MM.1S (cell line): ENCODE measurements around the gene STMND1.

Experiments used
- DNase-seq: peaks from one replicate; pipeline ENCODE4 v3.0.0-alpha.2; 2015
- H2AFZ ChIP-seq: fragments of 300-600 bp; sonication (generic); 2 replicates; pipeline ENCODE4 v1.6.0; 2016; ENCODE audit warnings: antibody characterized with exemption, low read length
- H3F3A ChIP-seq: fragments of 300-600 bp; sonication (generic); 2 replicates; pipeline ENCODE4 v1.6.1; 2016; ENCODE audit warnings: mild to moderate bottlenecking, antibody characterized with exemption, low read length, moderate library complexity, mixed read lengths; ENCODE audit not compliant: insufficient read depth
- H3K27ac ChIP-seq: fragments of 300-600 bp; sonication (generic); 2 replicates; pipeline ENCODE4 v1.5.1; 2016; ENCODE audit warnings: mild to moderate bottlenecking, low read length
- H3K27me3 ChIP-seq: fragments of 300-600 bp; sonication (generic); replicated peaks from 2 replicates; pipeline ENCODE4 v1.6.0; 2016; ENCODE audit warnings: low read length; ENCODE audit not compliant: insufficient read depth
- H3K36me3 ChIP-seq: fragments of 300-600 bp; sonication (generic); replicated peaks from 2 replicates; pipeline ENCODE4 v1.6.1; 2016; ENCODE audit warnings: mild to moderate bottlenecking, low read length, mixed read lengths; ENCODE audit not compliant: insufficient read depth
- H3K4me1 ChIP-seq: fragments of 300-600 bp; sonication (generic); 2 replicates; pipeline ENCODE4 v1.6.1; 2016; ENCODE audit warnings: low read length, mixed read lengths
- H3K4me2 ChIP-seq: fragments of 300-600 bp; sonication (generic); 2 replicates; pipeline ENCODE4 v1.6.0; 2016; ENCODE audit warnings: low read depth, low read length
- H3K4me3 ChIP-seq: fragments of 300-600 bp; sonication (generic); 2 replicates; pipeline ENCODE4 v1.5.1; 2016; ENCODE audit warnings: low read length, mixed read lengths
- H3K79me2 ChIP-seq: fragments of 300-600 bp; sonication (generic); 2 replicates; pipeline ENCODE4 v1.6.1; 2016; ENCODE audit warnings: mixed run types, low read length, mixed read lengths
- H3K9ac ChIP-seq: fragments of 300-600 bp; sonication (generic); 2 replicates; pipeline ENCODE4 v1.6.1; 2016; ENCODE audit warnings: low read length, mixed read lengths
- H3K9me2 ChIP-seq: fragments of 300-600 bp; sonication (generic); replicated peaks from 2 replicates; pipeline ENCODE4 v1.6.1; 2016; ENCODE audit warnings: mild to moderate bottlenecking, low read length, mixed read lengths; ENCODE audit not compliant: insufficient read depth
- H3K9me3 ChIP-seq: fragments of 300-600 bp; sonication (generic); replicated peaks from 2 replicates; pipeline ENCODE4 v1.6.1; 2016; ENCODE audit warnings: mild to moderate bottlenecking, low read length, mixed read lengths; ENCODE audit not compliant: insufficient read depth
- H4K20me1 ChIP-seq: fragments of 300-600 bp; sonication (generic); 2 replicates; pipeline ENCODE4 v1.6.1; 2016; ENCODE audit warnings: mild to moderate bottlenecking, low read length, moderate library complexity, mixed read lengths; ENCODE audit not compliant: insufficient read depth
- EZH2 ChIP-seq: fragments of 300-600 bp; sonication (generic); optimal IDR thresholded peaks from 2 replicates; pipeline ENCODE3; 2017; ENCODE audit warnings: low read depth, mild to moderate bottlenecking, antibody characterized with exemption, low read length, mixed read lengths
- EZH2phosphoT487 ChIP-seq: fragments of 300-600 bp; sonication (generic); IDR thresholded peaks from 2 replicates; pipeline ENCODE4 v1.6.1; 2018; ENCODE audit warnings: antibody characterized with exemption, low read length
- TF ChIP-seq, protein P1 (sequence below): fragments of 300-600 bp; sonication (generic); IDR thresholded peaks from 2 replicates; pipeline ENCODE4 v1.5.1; 2016; ENCODE audit warnings: antibody characterized with exemption, low read length, mixed read lengths

The STMND1 gene

DNA sequence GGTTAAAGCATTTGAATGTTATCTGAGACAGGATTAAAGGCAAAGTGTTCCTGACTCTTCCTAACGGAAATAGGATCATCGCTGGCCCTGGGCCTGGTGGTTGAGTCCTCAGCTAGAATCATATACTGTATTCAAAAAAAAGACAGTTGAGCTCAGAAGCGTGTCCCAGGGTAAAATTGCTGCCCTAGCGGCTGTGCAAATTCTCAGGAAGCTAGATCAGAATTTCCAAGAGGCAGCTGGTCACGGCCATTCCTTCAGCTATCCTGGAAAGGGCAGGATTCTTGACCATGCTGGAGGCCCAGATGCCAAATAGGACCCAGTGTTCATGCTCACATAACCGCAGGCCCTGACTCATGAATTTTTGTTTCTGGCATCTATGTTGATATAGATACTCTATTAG lies 67.4 kb downstream of the STMND1 start:
- no peaks in the 10 kb centered on the region for H3K27me3 ChIP-seq
- H3K9ac ChIP-seq, result no peak overlapping the region
- H3K27ac ChIP-seq, result no peak overlapping the region
- H3K4me2 ChIP-seq, result no peak overlapping the region
- H3K4me3 ChIP-seq, result no peak overlapping the region
- H3K9me2 ChIP-seq, result no peaks in the 10 kb centered on the region
- H2AFZ ChIP-seq, result no peak overlapping the region
- H3F3A ChIP-seq, result no peaks in the 10 kb centered on the region
- TF ChIP-seq EZH2 (no peak), EZH2phosphoT487 (no peak)
- TF ChIP-seq, protein P1, sequence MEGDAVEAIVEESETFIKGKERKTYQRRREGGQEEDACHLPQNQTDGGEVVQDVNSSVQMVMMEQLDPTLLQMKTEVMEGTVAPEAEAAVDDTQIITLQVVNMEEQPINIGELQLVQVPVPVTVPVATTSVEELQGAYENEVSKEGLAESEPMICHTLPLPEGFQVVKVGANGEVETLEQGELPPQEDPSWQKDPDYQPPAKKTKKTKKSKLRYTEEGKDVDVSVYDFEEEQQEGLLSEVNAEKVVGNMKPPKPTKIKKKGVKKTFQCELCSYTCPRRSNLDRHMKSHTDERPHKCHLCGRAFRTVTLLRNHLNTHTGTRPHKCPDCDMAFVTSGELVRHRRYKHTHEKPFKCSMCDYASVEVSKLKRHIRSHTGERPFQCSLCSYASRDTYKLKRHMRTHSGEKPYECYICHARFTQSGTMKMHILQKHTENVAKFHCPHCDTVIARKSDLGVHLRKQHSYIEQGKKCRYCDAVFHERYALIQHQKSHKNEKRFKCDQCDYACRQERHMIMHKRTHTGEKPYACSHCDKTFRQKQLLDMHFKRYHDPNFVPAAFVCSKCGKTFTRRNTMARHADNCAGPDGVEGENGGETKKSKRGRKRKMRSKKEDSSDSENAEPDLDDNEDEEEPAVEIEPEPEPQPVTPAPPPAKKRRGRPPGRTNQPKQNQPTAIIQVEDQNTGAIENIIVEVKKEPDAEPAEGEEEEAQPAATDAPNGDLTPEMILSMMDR, result no peak
- H3K4me1 ChIP-seq, result no peaks in the 10 kb centered on the region
- DNase-seq, result no peak
- no peaks in the 10 kb centered on the region for H3K9me3 ChIP-seq
- no peaks in the 10 kb centered on the region for H4K20me1 ChIP-seq
- H3K36me3 ChIP-seq, result no peaks in the 10 kb centered on the region
- H3K79me2 ChIP-seq, result no peaks in the 10 kb centered on the region

DNA sequence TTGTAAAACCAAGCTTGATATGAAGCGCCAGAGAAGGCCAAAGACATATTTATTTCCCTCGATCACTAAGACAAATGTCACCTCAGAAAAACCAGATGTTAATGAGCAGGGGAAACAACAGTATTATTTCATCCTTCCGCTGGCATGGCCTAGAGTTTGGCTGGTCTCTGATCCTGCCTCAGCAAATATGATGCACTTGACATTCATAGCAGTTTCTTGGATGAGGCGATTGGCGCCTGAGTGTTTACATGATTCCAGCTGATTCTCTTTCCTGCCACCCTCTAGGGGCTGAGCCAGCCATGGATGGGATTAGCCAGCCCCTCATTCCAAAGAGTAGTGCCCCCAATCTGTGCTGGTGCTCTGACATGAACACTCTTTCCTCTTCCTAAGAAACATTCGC lies 67.9 kb downstream of the STMND1 start:
- H3K79me2 ChIP-seq, result no peaks in the 10 kb centered on the region
- H3F3A ChIP-seq, result no peaks in the 10 kb centered on the region

DNA sequence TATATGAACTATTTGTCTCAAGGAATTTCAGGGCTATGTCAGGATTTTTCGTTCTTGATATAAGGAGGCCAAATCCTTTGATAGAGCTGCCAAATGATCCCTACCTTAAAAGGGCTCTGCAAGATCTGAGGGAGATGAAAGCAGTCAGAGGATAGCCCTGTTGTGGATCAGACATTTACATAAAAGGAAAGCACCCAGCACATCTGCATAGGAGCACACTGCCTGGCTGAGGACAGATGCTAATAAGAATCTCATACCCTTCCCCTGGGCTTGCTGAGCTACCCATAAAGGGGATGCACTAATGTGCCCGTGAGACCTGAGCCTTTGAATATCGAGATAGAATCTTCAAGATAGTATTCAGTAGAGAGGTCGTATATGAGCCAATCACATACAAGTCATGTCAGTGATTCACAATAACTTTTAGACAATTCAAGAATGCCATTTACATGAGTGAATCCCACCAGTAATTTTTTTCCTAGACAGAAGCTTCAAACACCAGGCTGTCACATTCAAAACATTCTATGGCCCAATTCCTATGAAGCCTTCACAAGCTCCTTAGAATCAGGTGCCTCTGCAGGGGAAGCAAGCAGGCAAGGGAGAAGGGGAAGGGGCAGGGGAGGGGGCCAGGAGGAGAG lies 71.1 kb downstream of the STMND1 start:
- H3K36me3 ChIP-seq, result no peaks in the 10 kb centered on the region
- H3K9ac ChIP-seq, result no peak overlapping the region
- TF ChIP-seq, protein P1, result no peak
- TF ChIP-seq EZH2 (no peak), EZH2phosphoT487 (no peak)

More for the DNA sequence above, 67.9 kb downstream of the STMND1 start:
- Histone ChIP-seq H3K4me1 (no peaks in the 10 kb centered on the region), H2AFZ (no peak overlapping the region), H3K9me2 (no peaks in the 10 kb centered on the region), H3K36me3 (no peaks in the 10 kb centered on the region), H3K4me3 (no peak overlapping the region), H4K20me1 (no peaks in the 10 kb centered on the region), H3K27ac (no peak overlapping the region), H3K4me2 (no peak overlapping the region), H3K27me3 (no peaks in the 10 kb centered on the region), H3K9me3 (no peaks in the 10 kb centered on the region), H3K9ac (no peak overlapping the region)
- TF ChIP-seq EZH2, result no peak
- TF ChIP-seq, protein P1, result no peak
- no peak for TF ChIP-seq EZH2phosphoT487
- no peak for DNase-seq

More for the DNA sequence above, 71.1 kb downstream of the STMND1 start:
- no peaks in the 10 kb centered on the region for H3K79me2 ChIP-seq
- no peak overlapping the region for H3K4me3 ChIP-seq
- DNase-seq, result no peak
- no peaks in the 10 kb centered on the region for H3K27me3 ChIP-seq
- H3K9me3 ChIP-seq, result no peaks in the 10 kb centered on the region
- H3K4me1 ChIP-seq, result no peaks in the 10 kb centered on the region
- H3F3A ChIP-seq, result no peaks in the 10 kb centered on the region
- no peaks in the 10 kb centered on the region for H4K20me1 ChIP-seq
- H3K9me2 ChIP-seq, result no peaks in the 10 kb centered on the region
- no peak overlapping the region for H2AFZ ChIP-seq
- H3K4me2 ChIP-seq, result no peak overlapping the region
- no peak overlapping the region for H3K27ac ChIP-seq
